Raji (cell line): ENCODE data around the gene BCL7A.

Source experiments
- POLR2A ChIP-seq: IDR thresholded peaks from 2 replicates; pipeline ENCODE4 v1.6.1; 2011; ENCODE audit warnings: low read depth, low read length, control low read depth; ENCODE audit not compliant: insufficient read depth

Gene BCL7A

DNA sequence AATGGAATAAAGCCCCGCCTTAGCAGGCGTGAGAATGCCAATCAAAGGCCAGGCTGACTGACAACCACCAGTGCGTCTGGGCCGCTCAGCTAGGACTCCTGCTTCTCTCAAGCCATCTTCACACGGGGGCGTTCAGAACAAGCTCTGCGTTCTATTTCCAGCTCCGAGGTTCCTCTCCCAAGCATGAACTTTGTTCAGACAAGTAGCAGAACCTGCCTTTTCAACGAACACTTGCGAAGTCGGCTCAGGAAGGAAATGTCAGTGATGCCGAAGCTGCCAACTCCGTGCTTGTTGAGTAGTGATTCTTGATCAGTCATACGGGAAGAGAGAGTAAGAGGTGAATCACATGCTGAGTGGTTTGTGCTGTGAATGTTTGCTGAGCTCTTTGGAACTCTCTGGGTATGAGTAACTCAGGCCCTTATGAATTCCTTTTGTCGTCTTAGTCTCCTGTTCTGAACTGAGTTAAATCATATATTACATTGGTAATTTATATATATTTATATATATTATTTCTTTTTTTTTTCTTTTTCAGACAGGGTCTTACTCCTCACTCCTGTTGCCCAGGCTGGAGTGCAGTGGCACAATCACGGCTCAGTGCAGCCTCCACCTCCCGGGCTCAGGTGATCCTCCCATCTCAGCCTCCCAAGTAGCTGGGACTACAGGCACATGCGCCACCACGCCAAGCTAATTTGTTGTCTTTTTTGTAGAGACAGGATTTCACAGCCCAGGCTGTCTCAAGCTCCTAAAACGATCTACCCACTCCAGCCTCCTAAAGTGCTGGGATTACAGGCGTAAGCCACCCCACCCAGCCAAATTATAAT is 29.4 kb upstream of the BCL7A start:
- peak; percentile 81 for TF ChIP-seq POLR2A

- TF ChIP-seq POLR2A = 0 out of 2 replicates have a peak, but pooled peaks have one; percentile 17
Observed at GRCh38 chr12:121996050-121996944, 25.4 kb upstream of the BCL7A start.

- TF ChIP-seq POLR2A = peak; percentile 27; the same call in 1 of the 2 replicates
Observed at GRCh38 chr12:121996945-121997612, 24.6 kb upstream of the BCL7A start.

DNA sequence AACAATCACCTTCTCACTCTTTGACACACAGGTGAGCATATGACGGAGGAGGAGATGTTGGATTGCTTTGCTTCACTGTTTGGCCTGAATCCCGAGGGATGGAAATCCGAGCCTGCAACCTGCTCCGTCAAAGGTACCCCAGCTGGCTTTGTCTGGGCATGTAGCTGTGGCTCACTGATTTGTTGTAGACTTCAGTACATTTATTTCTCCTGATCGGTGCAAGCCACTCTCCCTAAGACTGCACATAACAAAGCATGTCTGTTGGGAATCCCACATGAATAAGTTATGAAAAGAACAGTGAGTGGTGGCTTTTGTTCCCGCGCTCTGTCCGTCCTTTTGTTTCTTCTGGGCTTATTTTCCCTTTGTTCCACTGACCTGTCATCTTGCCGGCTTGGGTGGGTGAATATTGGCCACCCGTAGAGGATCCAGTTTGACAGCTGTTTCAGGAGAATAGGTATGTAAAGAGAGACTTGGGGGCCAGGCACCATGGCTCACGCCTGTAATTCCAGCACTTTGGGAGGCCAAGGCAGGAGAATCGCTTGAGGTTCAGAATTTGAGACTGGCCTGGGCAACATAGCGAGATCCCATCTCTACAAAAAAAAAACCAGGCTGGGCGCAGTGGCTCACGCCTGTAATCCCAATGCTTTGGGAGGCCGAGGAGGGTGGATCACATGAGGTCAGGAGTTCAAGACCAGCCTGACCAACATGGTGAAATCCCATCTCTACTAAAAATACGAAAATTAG is 20.0 kb upstream of the BCL7A start:
- TF ChIP-seq POLR2A = no peak

GRCh38 chr12:122003651-122004611 is 17.8 kb upstream of the BCL7A start:
- peak; percentile 64; the same call in 1 of the 2 replicates for TF ChIP-seq POLR2A

- peak; percentile 75 for TF ChIP-seq POLR2A
Observed at GRCh38 chr12:122004633-122005071, 17.0 kb upstream of the BCL7A start.

DNA sequence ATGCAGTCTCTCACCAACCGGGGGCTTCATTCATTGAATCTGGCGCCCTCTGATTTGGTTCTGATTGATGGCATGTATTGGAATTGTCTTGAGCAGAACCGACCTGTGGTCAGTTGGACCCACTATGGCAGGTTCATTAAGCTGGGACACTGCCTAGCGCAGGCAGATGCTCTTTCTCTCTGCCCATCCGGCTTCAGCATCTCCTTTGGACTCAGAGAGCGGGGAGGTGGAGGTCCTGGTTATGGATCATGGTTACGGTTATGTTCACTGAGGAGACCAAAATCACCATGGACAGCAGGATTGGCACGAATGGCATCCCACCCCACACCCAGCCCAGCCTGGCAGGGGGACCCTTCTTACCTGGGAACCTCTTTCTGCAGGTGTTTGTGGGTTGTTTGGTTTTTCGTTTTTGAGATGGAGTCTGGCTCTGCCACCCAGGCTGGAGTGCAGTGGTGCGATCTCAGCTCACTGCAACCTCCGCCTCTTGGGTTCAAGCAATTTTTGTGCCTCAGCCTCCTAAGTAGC is 16.4 kb upstream of the BCL7A start:
- peak; percentile 66; the same call in 1 of the 2 replicates for TF ChIP-seq POLR2A

- TF ChIP-seq POLR2A = peak; percentile 45; the same call in 1 of the 2 replicates
Observed at GRCh38 chr12:122006186-122006926, 15.3 kb upstream of the BCL7A start.

- TF ChIP-seq POLR2A = peak; percentile 78
Observed at GRCh38 chr12:122009741-122010140, 11.9 kb upstream of the BCL7A start.

- TF ChIP-seq POLR2A = no peak
Observed at GRCh38 chr12:122012184-122012583, 9.5 kb upstream of the BCL7A start.

DNA sequence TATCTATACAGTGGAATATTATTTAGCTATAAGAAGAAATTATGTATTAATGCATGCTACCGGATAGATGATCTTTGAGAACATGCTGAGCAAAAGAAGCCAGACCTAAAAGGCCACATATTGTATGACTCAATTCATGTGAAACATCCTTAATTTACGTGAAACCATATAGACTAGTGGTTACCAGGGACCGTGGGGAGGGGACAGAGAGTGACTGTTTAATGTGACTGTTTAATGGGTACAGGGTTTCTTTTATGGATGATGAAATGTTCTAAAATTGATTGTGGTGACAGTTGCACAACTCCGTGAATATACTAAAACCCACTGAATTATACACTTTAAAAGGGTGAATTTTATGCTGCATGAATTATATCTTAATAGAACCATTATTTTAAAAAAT is 8.5 kb upstream of the BCL7A start:
- no peak for TF ChIP-seq POLR2A

- 0 out of 2 replicates have a peak, but pooled peaks have one; percentile 20 for TF ChIP-seq POLR2A
Observed at GRCh38 chr12:122013791-122014590, 7.7 kb upstream of the BCL7A start.
